AG04450 (cell line): ENCODE data around the gene TLR9. TPM values are rescaled to one million over a fixed set of nuclear protein-coding genes. Genes with fewer than 3 reads are reported as not detected.

Source experiments
- CTCF ChIA-PET: fragments of 300-600, 350-600 bp; formaldehyde crosslinking; extraction: SDS; loops from one replicate; lab custom pipeline; 2022; ENCODE audit warnings: antibody characterized with exemption, inconsistent platforms; lab: Charles Lee
- POLR2A ChIA-PET: fragments of 350-600 bp; formaldehyde crosslinking; extraction: SDS; loops from one replicate; lab custom pipeline; 2021; ENCODE audit warnings: antibody characterized with exemption, inconsistent platforms; lab: Yijun Ruan, JAX
- DNase-seq: peaks from one replicate; pipeline ENCODE4 v3.0.0-alpha.2; 2011; ENCODE audit warnings: low read depth, low spot score
- H3K27ac ChIP-seq: one replicate; pipeline ENCODE4 v1.5.1; 2012; ENCODE audit warnings: low read depth, low read length, control low read depth
- H3K27me3 ChIP-seq: one replicate; pipeline ENCODE4 v1.6.0; 2012; ENCODE audit warnings: low read length; ENCODE audit not compliant: control insufficient read depth, insufficient read depth
- H3K4me3 ChIP-seq: 2 replicates; pipeline ENCODE4 v1.5.1; 2011; ENCODE audit warnings: mild to moderate bottlenecking, low read depth, low read length, control low read depth
- H3K9me3 ChIP-seq: 2 replicates; pipeline ENCODE4 v1.5.1; 2012; ENCODE audit warnings: low read length; ENCODE audit not compliant: control insufficient read depth, insufficient read depth
- polyA plus RNA-seq: library from polyadenylated mRNA; depleted of rRNA; stranded (reverse); fragments of >200 nt; gene quantifications from 2 replicates; pipeline ENCODE4 v1.2.3, GENCODE V29; 2011
- TF ChIP-seq, protein P1 (sequence below): IDR thresholded peaks from 2 replicates; pipeline ENCODE4 v1.5.1; 2011; ENCODE audit warnings: low read depth, low read length, control low read depth, inconsistent platforms

Gene TLR9
- polyA plus RNA-seq, 1 experiment = 0.02 TPM

GRCh38 chr3:52197499-52197841, 28.0 kb downstream of the TLR9 start:
- TF ChIP-seq, protein P1, sequence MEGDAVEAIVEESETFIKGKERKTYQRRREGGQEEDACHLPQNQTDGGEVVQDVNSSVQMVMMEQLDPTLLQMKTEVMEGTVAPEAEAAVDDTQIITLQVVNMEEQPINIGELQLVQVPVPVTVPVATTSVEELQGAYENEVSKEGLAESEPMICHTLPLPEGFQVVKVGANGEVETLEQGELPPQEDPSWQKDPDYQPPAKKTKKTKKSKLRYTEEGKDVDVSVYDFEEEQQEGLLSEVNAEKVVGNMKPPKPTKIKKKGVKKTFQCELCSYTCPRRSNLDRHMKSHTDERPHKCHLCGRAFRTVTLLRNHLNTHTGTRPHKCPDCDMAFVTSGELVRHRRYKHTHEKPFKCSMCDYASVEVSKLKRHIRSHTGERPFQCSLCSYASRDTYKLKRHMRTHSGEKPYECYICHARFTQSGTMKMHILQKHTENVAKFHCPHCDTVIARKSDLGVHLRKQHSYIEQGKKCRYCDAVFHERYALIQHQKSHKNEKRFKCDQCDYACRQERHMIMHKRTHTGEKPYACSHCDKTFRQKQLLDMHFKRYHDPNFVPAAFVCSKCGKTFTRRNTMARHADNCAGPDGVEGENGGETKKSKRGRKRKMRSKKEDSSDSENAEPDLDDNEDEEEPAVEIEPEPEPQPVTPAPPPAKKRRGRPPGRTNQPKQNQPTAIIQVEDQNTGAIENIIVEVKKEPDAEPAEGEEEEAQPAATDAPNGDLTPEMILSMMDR = 0 out of 2 replicates have a peak, but pooled peaks have one; percentile 5
- Histone ChIP-seq H3K4me3 (peak overlapping the region; percentile 41), H3K27me3 (no peaks in the 10 kb centered on the region), H3K27ac (peak overlapping the region; percentile 61), H3K9me3 (no peaks in the 10 kb centered on the region)
- POLR2A ChIA-PET = no interaction called here
- CTCF ChIA-PET = interaction anchor here (0.7 kb wide), 1 partner anchor 25 kb away, joined by 3 read pairs; no protein-coding TSS in a partner anchor
- DNase-seq = no peak

GRCh38 chr3:52196977-52197376, 28.5 kb downstream of the TLR9 start:
- CTCF ChIA-PET = interaction anchor here (0.7 kb wide), 1 partner anchor 24 kb away, joined by 3 read pairs; no protein-coding TSS in a partner anchor

DNA sequence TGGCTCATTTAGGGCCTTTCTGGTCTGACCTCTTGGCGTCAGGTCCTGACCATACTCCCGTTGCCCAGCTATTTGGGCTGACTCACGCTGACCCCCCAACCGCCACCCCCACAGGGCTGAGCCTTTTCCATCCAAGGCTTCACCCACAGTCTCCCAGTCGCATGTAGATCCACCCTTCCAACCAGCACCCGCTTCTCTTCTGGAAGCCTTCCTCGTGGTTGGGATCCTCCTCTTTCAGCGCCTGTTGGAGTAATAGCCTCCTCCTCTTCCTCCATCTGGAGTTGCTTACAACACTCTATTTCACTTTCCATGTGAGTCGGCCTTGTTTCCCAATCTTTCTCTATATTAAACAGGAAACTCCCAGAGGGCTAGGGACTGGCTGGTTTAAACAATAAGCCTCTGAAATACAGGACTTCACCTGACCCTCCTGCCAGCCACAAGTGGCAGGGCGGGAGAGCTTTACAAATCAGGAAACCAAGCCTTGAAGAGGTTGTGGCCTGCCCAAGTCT, 29.6 kb downstream of the TLR9 start:
- no peak for DNase-seq
- H3K4me3 ChIP-seq = no peak overlapping the region
- TF ChIP-seq, protein P1 = no peak
- peak overlapping the region; percentile 76 for H3K27ac ChIP-seq
- no peaks in the 10 kb centered on the region for H3K9me3 ChIP-seq
- H3K27me3 ChIP-seq = no peaks in the 10 kb centered on the region
- ChIA-PET POLR2A (interaction anchor here (0.6 to 0.9 kb wide), 2 partner anchors 28 to 41 kb away, joined by 3 to 6 read pairs; no protein-coding TSS in a partner anchor), CTCF (interaction anchor here (0.9 to 1.0 kb wide), 2 partner anchors 14 to 25 kb away, joined by 3 read pairs; no protein-coding TSS in a partner anchor)

More at GRCh38 chr3:52196977-52197376, 28.5 kb downstream of the TLR9 start:
- DNase-seq = no peak
- TF ChIP-seq, protein P1 = no peak
- Histone ChIP-seq H3K27ac (no peak overlapping the region), H3K27me3 (no peaks in the 10 kb centered on the region), H3K4me3 (no peak overlapping the region), H3K9me3 (no peaks in the 10 kb centered on the region)
- POLR2A ChIA-PET = interaction anchor here (0.9 kb wide), 1 partner anchor 42 kb away, joined by 3 read pairs; no protein-coding TSS in a partner anchor

- ChIA-PET CTCF (interaction anchor here (0.9 to 1.0 kb wide), 3 partner anchors 14 to 1949 kb away, joined by 3 read pairs; no protein-coding TSS in a partner anchor), POLR2A (interaction anchor here (0.6 to 0.7 kb wide), 2 partner anchors 28 to 65 kb away, joined by 6 to 7 read pairs; no protein-coding TSS in a partner anchor)
- Histone ChIP-seq H3K9me3 (no peaks in the 10 kb centered on the region; the same call in 1 of the 2 replicates), H3K27me3 (no peaks in the 10 kb centered on the region), H3K4me3 (no peak overlapping the region), H3K27ac (peak overlapping the region; percentile 47)
- no peak for DNase-seq
- TF ChIP-seq, protein P1 = no peak
Observed at GRCh38 chr3:52195291-52195597, 30.2 kb downstream of the TLR9 start.
